HG03432 (cell line): Measurements from ENCODE around the gene ALDH3A2.
A peak's percentile ranks its signal among the peaks of the same experiment; 100 is the strongest.

Experiments used
- ATAC-seq: cut with Tn5 transposase; IDR thresholded peaks from one replicate; pipeline ENCODE4 v1.9.1; 2021; ENCODE audit warnings: mild to moderate bottlenecking, moderate library complexity; ENCODE audit not compliant: unreplicated experiment

Gene ALDH3A2

DNA sequence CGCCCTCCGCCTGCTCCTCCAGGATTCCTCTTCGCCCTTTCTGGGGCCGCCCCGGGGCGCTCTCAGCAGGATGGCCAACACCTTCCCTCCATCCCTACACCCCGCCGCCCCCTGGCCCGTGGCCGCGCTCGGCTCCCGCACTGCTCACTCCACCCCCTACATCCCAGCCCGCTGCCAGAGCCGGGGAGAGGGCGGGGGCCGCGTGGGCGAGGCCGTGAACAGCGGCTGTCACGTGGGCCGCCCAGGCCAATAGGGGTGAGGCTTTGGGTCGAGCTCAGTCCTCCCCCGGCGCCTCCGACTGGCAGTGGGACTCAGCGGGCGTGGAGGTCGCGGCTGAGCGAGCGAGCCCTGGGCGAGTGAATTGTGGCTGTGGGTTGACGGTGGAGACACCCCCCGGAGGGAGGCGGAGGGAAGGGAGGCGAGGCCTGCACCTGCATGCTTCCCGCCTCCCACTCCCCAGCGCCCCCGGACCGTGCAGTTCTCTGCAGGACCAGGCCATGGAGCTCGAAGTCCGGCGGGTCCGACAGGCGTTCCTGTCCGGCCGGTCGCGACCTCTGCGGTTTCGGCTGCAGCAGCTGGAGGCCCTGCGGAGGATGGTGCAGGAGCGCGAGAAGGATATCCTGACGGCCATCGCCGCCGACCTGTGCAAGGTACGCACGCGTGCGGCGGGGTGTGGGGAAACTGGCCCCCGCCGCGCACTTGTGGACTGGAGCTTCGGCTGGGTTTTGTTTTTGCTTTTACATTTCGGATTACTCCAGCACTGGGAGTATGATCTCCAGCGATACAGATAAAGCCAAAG lies at the start of gene ALDH3A2:
ALDH3A2 (plus strand) TSS at position 277 of the 799 bp plus-strand sequence; CDS start at position 498, 221 bp downstream.
- ATAC-seq: peak; percentile 92

DNA sequence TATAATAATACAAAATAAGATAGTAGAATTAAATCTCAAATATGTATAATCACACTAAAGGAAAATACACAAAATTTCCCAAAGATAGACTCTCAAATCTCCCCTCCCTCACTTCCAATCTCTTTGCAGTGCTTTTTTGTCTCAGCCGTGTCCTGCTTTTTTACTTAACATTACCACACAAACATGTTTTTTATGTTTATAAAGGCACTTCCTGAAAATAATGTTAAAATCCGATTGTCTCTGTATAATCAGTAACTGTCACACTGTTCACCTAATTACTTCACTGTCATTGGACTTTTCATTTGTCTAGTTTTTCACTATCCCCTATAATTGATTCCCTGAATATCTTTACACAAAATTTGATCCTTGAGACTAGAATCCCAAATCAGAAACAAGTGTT lies 38.2 kb upstream of the ALDH3A2 start:
- ATAC-seq: no peak

DNA sequence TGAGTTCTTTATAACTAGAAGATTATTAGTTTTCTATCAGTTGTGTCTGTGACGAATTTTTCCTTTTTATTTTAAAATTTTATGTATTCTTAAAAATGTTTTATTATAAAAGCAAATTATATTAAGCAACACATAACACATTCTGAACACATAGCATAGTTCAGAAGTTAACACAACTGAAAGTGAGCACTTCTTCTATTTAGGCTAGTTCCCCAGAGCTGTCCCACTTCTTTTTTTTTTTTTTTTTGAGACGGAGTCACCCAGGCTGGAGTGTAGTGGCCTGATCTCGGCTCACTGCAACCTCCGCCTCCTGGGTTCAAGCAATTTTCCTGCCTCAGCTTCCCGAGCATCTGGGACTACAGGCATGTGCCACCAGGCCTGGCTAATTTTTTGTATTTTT lies 37.7 kb upstream of the ALDH3A2 start:
- no peak for ATAC-seq

DNA sequence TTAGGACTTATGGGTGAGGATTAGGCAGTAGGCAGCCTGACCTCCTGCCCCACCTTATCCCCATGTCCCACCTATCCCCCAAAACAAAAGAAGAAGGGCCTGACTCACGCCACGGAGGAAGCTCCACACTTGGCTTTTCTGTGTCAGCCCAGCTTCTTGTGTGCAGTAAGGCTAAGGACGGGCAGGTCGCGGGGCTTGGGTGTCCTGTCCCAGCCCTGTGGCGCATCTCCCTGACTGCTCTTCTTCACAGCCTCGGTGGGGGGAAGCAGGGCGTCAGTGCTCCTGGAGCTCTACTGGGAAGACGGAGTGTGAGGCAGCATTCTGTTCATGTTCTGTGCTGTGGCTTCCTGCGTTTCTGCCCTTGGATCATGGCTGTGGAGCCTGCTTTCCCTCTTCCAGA lies 34.6 kb upstream of the ALDH3A2 start:
- ATAC-seq: no peak

DNA sequence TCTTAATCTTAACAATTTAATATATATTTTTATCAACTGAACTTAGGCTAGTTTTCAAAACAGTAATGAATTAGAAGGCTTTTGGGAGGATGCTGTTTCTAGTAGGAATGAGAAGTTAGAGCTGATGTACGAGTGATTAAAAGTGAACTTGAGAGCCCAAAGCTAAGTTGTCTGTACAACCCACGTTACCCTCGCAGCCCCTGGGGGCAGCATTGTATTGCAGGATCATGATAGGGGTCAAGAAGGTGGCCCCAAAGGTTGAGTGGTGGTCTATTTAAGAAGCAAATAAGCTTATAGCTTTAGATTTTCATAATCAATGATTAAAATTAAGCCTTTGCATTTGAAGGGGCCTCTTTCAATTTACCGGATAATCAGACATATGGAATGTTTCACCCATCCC lies 33.7 kb upstream of the ALDH3A2 start:
- ATAC-seq: no peak

DNA sequence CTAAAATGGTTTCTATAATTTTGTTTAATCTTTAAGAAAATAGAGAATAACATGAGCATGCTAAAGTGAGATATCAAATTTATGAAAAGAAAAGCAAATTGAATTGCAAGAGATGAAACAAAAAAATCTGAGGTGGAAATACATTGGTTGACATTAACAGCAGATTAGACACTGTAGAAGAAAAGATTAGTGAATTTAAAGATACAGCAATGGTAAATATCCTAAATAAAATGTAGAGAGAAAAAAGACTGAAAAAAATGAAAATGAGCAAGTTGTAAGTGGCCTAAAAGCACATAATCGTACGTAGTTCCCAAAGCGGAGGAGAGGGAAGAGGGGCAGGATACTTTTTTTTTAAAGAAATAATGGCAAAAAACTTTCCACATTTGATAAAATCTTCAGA lies 30.5 kb upstream of the ALDH3A2 start:
- ATAC-seq: no peak

DNA sequence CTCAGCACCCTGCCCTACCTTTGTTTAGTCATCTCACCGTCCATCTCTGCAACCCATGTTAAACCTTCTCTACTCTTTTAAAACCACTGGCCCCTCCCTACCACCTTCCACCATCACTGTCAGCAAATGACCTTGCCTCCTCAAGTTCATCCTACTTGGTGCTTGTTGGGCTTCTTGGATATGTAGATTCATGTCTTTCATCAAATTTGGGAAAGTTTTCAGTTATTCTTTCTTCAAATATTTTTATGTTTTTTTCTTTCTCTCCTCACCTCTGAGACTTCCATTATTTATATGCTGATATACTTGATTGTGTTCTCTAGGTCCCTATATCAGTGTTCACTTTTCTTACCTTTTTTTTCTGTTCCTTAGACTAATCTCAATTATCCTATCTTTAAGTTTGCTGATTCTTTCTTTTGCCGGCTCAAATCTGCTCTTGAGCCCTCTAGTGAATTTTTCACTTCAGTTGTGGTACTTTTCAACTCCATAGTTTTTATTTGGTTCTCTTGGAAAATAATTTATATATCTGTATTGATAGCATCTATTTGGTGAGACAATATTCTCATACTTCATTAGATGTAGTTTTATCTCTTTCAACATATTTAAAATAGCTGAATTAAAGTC lies 28.7 kb upstream of the ALDH3A2 start:
- ATAC-seq: no peak

DNA sequence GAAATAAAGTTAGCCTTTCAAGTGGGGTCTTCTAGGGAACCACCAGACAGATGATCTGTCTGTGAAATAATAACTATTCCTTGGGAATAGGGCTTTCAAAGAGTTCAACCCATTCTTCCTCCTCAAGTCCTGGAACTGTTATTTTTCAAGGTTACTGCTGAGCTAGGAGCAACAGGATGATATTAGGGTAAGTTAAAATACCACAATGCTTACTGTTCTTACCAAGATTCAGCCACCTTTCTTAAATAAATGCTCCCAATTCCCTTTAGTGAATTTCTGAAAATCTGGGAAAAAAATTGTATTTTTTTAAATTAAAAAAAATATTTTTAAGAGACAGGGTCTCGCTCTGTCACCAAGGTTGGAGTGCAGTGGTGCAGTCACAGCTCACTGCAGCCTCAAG lies 26.9 kb upstream of the ALDH3A2 start:
- no peak for ATAC-seq

DNA sequence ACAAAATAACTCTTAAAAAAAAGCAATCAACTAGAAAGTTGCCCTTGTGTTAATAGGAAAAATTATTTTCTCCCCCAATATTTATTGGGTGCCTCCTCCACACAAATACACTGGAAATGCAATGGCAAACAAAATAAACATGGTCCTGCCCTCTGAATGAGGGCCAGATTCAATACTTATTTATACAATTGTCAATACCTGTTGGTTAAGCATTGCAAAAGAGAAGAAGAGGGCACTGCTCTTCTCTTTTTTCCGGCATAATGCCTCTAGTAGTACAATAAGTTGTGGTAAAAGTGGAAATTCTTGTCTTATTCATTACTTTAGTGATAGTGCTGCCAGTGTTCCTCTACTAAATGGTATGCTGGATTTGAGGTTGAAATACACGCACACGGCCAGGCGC lies 22.5 kb upstream of the ALDH3A2 start:
- ATAC-seq: no peak

DNA sequence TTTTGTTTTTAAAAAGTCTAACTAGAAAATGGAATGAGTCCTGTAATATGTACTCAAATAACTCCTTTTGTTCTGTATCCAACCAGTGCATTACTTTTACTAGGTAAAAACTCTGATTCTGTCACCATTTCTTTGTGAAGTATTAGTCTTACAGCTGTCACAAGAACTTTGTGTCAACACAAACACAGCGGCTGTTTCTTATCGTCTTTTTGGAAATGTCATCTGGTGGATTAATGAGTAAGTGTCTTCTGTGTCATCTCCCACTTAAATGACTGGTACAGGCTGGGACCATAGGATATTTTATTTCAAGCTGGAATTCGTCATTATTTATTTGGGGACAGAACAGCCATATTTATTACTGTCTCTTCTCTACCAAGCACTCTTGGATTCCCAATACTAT lies 19.1 kb upstream of the ALDH3A2 start:
- ATAC-seq: no peak

DNA sequence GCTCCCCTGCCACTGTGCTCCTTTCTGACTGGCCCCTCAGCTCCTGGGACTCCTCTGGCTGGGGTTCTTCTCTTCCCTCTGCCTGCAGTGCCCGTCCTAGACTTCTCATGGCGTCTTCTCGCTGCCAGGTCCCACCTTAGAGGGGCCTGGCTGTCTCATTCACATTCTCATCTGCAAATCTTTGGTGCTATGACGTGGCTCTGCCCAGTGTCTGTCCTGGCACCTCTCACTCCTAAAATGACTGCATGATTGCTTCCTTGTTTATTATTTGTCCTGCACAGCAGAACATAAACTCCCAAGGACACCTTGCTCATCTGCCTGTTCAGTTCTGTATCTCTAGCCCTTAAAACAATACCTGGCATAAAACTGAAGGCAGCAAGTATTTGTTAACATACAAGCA lies 18.5 kb upstream of the ALDH3A2 start:
- ATAC-seq: no peak

DNA sequence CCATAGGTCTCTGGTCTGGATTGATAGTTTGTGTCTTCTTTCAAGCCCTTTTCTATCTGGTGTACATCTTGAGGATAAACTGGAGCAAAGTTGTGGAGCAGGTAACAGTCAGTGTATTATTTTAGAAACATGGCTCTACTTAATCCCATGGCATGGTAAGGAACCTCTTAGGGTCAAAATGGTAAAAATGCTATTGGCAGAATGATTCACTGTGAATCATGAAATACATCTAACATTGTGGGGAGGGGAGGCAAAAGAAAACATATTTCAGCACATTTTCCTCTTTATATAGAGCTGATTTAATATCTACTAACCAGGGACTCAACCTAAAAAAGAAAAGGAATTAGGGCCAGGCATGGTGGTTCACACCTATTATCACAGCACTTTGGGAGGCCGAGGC lies 17.9 kb upstream of the ALDH3A2 start:
- ATAC-seq: no peak

DNA sequence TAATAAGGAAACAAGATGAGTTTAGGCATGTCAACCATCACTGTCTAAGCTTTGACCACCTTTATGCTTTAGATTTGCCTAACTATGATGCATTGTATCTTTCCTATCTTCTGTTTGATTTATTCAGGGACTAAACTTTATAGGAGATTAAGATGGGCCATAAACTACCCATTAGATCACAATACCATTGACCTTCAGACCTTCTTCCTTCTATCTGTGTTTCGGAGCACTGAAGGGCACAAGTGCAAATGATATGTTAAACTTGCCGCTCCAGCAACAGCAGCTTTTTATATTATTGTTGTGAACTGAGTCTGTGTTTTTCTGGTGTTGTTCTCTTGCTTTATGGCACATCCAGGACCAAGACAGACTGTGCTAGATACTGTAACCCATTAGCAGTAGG lies 16.6 kb upstream of the ALDH3A2 start:
- no peak for ATAC-seq

DNA sequence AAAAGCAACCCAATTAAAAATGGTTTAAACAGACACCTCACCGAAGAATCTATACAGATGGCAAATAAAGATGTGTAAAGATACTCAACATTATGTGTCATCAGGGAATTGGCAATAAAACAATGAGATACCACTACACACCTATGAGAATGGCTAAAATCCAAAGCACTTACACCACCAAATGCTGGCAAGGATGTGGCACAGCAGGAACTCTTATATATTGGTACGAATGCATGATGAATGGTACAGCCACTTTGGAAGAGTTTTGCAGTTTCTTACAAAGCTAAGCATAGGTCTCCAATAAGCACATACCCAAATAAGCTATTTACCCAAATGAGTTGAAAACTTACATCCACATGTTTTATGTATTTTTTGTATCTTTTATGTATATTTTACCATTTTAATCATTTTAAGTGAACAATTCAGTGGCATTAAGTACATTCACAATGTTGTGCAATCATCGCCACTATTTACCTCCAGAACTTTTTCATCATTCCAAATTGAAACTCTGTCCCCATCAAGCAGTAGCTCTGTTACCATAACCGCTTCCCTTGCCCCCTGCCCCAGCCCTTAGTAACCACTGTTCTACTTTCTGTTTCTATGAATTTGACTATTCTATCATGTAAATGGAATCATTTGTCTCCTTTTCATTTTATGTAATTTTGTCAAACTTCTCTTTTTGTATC lies 6.7 kb upstream of the ALDH3A2 start:
- no peak for ATAC-seq

DNA sequence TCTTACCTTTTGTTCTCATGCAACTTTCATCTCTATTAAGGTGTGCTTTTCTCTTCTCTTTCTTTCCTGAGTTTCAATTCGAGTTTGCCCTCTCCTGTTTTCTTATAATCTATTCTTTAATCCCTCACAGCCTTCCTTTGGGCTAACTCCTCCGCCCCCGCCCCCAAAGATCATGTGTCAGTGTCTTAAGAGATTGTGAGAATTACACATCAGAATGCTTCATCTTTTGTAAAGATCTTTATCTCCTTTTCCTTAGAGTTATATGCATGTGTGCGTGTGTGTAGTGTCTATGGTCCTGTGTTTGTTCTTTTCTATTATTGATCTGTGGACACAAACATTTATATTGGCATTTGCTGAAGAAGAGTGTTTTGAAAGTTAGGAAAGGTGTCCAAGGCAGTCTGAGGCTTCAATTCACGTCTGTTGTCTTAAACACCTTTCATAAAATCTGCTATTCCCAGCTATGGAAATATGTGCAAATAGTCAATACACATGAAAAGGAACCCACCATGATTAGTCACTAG lies 6.1 kb upstream of the ALDH3A2 start:
- no peak for ATAC-seq

DNA sequence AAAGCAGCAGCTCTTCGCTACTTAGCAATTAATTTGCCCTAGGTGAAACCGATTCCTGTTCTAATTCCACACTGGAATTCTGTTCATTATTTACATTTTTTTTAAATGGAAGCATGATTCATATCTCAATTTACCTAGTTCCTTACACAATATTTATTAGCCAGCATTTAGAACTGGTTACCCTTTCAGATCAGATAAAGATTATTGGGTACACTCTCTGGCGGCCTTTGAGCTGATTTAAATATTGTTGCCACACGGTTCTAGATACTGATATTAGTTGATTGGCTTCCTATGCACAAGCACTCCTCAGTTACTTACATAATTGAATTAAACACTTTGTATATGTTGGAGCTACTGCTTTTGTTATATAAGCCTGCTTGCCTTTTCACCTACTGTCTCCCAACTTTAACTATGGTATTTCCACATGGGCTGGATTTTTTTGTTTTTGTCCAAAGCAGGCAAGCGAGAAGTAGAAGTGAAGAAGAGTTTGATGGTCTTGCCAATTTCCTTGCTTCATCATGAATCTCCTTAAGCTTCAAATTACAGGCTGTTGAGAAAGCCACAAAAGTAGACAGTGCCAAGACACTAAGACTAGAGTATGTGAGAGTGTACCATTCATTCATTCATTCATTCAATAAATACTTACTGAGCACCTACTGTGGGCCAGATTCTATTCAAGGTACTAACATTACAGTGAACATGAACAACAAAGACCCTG lies 3.9 kb upstream of the ALDH3A2 start:
- no peak for ATAC-seq

DNA sequence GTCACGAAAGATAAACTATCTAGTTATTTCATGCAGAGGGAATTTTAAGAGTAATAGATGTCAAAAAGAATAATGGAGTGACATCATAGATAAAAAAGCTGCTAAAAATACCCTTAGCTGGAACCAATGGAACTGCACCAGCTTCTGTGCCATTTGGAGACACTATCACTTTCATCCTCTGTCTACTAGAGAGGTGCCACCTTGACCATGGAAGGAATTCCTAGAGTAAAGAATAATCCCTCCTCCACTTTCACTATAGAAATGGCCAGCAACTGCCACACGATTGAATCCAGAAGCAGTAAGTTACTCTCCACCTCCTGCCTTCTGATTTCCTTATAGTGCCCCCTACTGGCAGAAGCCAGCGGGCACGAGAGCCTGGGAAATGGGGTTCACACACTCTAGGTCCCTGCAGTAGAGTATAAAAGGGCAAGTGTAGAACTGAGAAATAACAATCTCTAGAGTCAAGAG lies 2.8 kb upstream of the ALDH3A2 start:
- no peak for ATAC-seq

DNA sequence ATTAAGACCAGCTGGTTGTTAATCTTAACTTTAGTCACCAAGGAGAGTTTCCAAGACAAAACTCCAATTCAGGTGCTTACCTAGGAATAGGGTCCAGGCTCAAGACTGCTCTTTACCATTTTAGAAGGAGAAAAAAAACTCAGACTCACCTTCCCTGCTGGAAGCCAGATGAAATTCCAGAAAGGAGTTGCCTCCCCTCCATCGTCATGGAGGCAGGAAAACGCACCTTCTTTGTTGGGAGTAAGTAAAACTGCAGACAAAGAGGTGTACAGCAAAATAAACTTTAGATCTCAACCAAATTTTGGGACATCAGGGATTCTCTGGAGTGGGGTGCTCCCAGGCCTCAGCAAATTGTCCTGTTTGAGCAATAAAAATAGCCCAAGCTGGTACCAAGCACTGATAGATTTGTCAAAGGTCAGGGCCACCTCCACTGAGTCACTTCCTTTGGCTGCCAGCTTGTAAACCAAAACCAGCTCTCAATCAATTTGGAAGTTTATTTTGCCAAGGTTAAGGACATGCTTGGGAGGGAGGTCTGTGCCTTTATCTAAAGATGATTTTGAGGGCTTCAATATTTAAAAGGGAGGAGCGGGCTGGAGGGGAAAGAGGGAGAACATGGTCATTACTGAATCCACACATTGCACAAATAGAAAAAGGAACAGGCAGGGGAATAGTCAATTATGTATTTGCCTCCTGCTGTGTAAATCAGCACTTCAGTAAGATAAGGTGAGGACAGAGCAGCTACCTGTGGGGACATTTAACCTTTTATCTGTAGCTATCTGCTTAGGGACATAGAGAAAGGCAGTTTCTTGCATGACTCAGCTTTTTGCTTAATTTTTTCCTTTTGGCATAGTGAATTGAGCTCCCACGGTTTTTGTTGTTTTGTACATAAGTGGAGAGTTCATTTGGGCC lies 1.5 kb upstream of the ALDH3A2 start:
- ATAC-seq: no peak

DNA sequence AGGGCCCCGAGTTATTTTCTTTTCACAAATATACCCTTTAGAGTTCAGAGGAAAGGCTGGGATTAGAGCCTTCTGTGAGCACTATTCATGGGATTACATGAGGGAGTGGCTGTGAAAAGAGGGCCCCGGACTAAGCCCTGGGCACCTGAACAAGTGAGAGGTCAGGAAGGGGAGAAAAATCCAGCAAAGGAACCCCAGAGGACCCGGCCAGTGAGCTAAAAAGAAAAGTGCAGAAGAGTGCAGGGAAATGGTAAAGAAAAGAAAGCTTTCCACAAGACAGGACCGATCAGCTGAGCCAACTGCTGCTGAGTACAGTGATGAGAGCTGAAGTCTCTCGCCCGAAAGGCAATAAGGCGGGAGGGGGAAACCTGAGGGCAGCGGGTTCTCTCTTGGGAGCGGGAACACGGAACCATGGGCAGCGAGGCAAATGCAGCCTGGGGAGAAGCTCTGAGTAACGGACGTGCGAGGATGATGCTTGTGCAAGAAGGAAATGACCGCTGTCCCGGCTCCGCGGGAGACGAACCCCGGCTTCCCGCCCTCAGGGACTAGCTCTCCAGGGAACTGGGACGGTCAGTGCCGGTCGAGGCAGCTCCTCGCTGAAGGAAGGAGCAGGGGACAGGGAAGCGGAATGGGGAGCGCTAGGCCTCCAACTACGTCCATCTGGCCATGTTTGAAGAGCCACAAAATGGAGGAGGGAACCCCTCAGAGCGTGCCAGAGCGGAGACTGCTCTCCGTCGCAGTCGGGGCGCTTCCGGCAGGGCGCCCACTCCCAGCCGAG lies 665 bp upstream of the ALDH3A2 start:
- ATAC-seq: peak; percentile 37

DNA sequence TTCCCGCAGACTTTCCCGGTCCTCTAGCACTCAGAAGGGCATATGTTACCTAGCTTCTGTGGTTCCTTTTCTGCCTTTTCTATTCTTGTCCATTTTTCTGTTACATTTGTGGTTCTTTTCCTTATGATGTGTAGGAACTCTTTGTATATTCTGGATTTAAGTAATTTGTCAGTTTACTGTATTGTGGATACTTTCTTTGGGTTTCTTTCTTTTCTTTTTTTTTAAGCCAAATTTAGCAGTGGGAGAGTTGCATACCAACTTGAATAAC lies 657 bp downstream of the ALDH3A2 start:
- no peak for ATAC-seq
